HUES64 (cell line): ENCODE data around the gene FYN.
"Not testable (repeated sequence)": the region's sequence is repeated elsewhere in the genome, so short reads cannot be mapped to it uniquely, and the experiment has no call there.

Source experiments
- H3K27ac ChIP-seq: 2 replicates; pipeline ENCODE4 v1.7.0; 2013; ENCODE audit warnings: low read depth, low read length, inconsistent platforms
- H3K27me3 ChIP-seq: 2 replicates; pipeline ENCODE4 v1.6.1; 2013; ENCODE audit warnings: mild to moderate bottlenecking, low read length; ENCODE audit not compliant: insufficient read depth
- H3K36me3 ChIP-seq: 2 replicates; pipeline ENCODE4 v1.6.1; 2013; ENCODE audit warnings: mild to moderate bottlenecking, low read length; ENCODE audit not compliant: insufficient read depth
- H3K4me1 ChIP-seq: 2 replicates; pipeline ENCODE4 v1.6.1; 2013; ENCODE audit warnings: mild to moderate bottlenecking, low read length, moderate library complexity; ENCODE audit not compliant: insufficient read depth
- H3K4me3 ChIP-seq: 2 replicates; pipeline ENCODE4 v1.5.1; 2013; ENCODE audit warnings: mild to moderate bottlenecking, low read length, moderate library complexity
- H3K9ac ChIP-seq: 2 replicates; pipeline ENCODE4 v1.6.1; 2013; ENCODE audit warnings: mild to moderate bottlenecking, low read depth, low read length
- H3K9me3 ChIP-seq: 2 replicates; pipeline ENCODE4 v1.6.1; 2013; ENCODE audit warnings: low read depth, low read length; ENCODE audit not compliant: insufficient read depth
- WGBS: fragments of 150-250, 120-280 bp; methylation state at CpG from one replicate; pipeline ENCODE4 v1.1.7; 2013; ENCODE audit warnings: missing lambda C conversion rate; 5-methylcytosine and 5-hydroxymethylcytosine counted together

FYN gene

GRCh38 chr6:111794727-111795452 lies 78.4 kb downstream of the FYN start:
- no peak overlapping the region for H3K9ac ChIP-seq
- no peaks in the 10 kb centered on the region for H3K36me3 ChIP-seq
- H3K4me3 ChIP-seq: no peak overlapping the region
- peaks cover 14% of the 10 kb centered on the region for H3K4me1 ChIP-seq
- H3K9me3 ChIP-seq: no peaks in the 10 kb centered on the region
- no peak overlapping the region for H3K27ac ChIP-seq
- WGBS: 89% methylated on average over 5 of the region's 5 CpGs
- no peaks in the 10 kb centered on the region for H3K27me3 ChIP-seq

GRCh38 chr6:111794300-111794699 lies 79.0 kb downstream of the FYN start:
- Histone ChIP-seq H3K36me3 (no peaks in the 10 kb centered on the region), H3K27me3 (no peaks in the 10 kb centered on the region), H3K9ac (no peak overlapping the region), H3K4me1 (peaks cover 16% of the 10 kb centered on the region), H3K9me3 (no peaks in the 10 kb centered on the region), H3K4me3 (no peak overlapping the region), H3K27ac (no peak overlapping the region)
- WGBS: 84% methylated on average over 4 of the region's 4 CpGs

GRCh38 chr6:111793711-111794111 lies 79.5 kb downstream of the FYN start:
- 87% methylated on average over 8 of the region's 8 CpGs for WGBS

DNA sequence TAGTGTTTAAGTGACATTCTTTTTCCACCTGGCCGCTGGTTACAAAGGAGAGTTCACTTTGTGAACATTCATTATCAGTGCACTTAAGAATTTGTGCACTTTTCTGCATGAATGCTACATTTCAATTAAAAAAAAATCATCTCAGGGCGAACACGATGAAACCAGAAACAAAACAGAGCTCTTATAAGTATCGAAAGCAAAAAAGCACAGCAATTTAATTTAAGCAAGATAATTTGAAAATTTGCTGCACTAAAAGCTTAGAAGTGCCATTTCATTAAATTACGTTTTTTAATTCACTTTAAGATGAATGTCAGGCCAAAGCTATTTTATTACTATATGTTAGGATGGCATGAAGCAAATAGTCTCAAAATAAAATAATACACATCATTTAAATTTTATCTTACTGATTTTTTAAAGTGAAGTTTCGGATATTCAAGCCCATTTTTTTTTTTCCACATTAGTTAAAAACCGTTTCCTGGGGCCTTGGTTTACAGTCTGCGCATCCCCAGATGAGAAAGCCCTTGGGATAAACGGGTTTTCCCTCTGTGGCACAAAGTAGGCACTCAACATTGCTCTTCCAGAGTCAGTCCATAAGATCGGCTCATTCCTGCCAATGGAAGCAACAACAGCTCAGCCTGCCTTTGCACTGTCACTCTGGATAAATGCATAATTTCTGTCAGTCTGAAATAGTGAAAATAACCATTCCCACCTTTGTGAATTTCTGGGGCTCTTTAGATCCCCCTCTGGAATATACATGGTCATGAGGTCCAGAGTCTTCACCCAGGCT lies 80.1 kb downstream of the FYN start:
- H3K9ac ChIP-seq: no peak overlapping the region
- H3K27me3 ChIP-seq: no peaks in the 10 kb centered on the region
- no peak overlapping the region for H3K27ac ChIP-seq
- H3K36me3 ChIP-seq: no peaks in the 10 kb centered on the region
- no peaks in the 10 kb centered on the region for H3K9me3 ChIP-seq
- H3K4me3 ChIP-seq: no peak overlapping the region
- WGBS: 94% methylated on average over 9 of the region's 10 CpGs
- H3K4me1 ChIP-seq: peaks cover 13% of the 10 kb centered on the region; the same call in 1 of the 2 replicates

More at GRCh38 chr6:111793711-111794111, 79.5 kb downstream of the FYN start:
- Histone ChIP-seq H3K36me3 (no peaks in the 10 kb centered on the region), H3K4me1 (peaks cover 19% of the 10 kb centered on the region), H3K27ac (no peak overlapping the region), H3K9ac (no peak overlapping the region), H3K4me3 (no peak overlapping the region), H3K27me3 (no peaks in the 10 kb centered on the region), H3K9me3 (no peaks in the 10 kb centered on the region)

GRCh38 chr6:111792241-111792640 lies 81.0 kb downstream of the FYN start:
- WGBS: 93% methylated on average over 2 of the region's 2 CpGs
- Histone ChIP-seq H3K9me3 (no peaks in the 10 kb centered on the region), H3K4me1 (peaks cover 12% of the 10 kb centered on the region; the same call in 1 of the 2 replicates), H3K9ac (no peak overlapping the region), H3K4me3 (no peak overlapping the region), H3K36me3 (no peaks in the 10 kb centered on the region), H3K27me3 (no peaks in the 10 kb centered on the region), H3K27ac (no peak overlapping the region)

- Histone ChIP-seq H3K36me3 (no peaks in the 10 kb centered on the region), H3K4me1 (peaks cover 12% of the 10 kb centered on the region; the same call in 1 of the 2 replicates), H3K9me3 (no peaks in the 10 kb centered on the region), H3K27ac (no peak overlapping the region), H3K27me3 (no peaks in the 10 kb centered on the region), H3K4me3 (no peak overlapping the region), H3K9ac (no peak overlapping the region)
- 70% methylated on average over 2 of the region's 2 CpGs for WGBS
Observed at GRCh38 chr6:111791415-111791814, 81.8 kb downstream of the FYN start.

GRCh38 chr6:111789598-111789997 lies 83.7 kb downstream of the FYN start:
- no peak overlapping the region for H3K27ac ChIP-seq
- no peak overlapping the region for H3K4me3 ChIP-seq
- H3K4me1 ChIP-seq: peaks cover 16% of the 10 kb centered on the region; the same call in 1 of the 2 replicates
- WGBS: 95% methylated on average over 4 of the region's 4 CpGs
- H3K36me3 ChIP-seq: no peaks in the 10 kb centered on the region
- H3K9me3 ChIP-seq: no peaks in the 10 kb centered on the region
- H3K9ac ChIP-seq: no peak overlapping the region
- no peaks in the 10 kb centered on the region for H3K27me3 ChIP-seq

GRCh38 chr6:111788379-111789276 lies 84.6 kb downstream of the FYN start:
- Histone ChIP-seq H3K9ac (no peak overlapping the region), H3K4me1 (peaks cover 19% of the 10 kb centered on the region; the same call in 1 of the 2 replicates), H3K27ac (no peak overlapping the region), H3K27me3 (no peaks in the 10 kb centered on the region), H3K4me3 (no peak overlapping the region), H3K36me3 (no peaks in the 10 kb centered on the region), H3K9me3 (no peaks in the 10 kb centered on the region)
- 92% methylated on average over 1 of the region's 1 CpG for WGBS

GRCh38 chr6:111786151-111786550 lies 87.1 kb downstream of the FYN start:
- not testable (repeated sequence) for H3K4me3 ChIP-seq, H3K9me3 ChIP-seq, H3K36me3 ChIP-seq, H3K27ac ChIP-seq, H3K27me3 ChIP-seq, H3K9ac ChIP-seq
- WGBS: no CpG with 5 or more reads among the region's 2 CpGs
- H3K4me1 ChIP-seq: peaks cover 19% of the 10 kb centered on the region; the same call in 1 of the 2 replicates

DNA sequence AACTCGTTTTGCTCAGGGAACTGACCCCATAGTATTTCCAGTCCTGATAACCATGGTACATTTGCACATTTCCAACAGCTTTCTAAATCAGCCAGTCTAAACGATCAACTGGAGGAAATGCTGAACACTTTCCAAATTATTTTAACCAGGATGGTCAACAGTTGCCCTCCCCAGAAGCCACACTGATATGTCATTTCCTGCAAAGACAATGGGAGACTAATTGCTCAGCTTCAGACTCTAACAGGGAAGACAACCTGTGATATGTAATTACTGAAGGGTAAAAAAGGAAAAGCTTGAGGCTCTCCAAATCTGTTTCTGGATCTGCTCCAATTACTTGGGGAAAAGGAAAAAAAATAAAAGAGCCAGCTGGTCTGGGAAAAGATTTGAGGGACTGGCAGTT lies 88.8 kb downstream of the FYN start:
- peaks cover 14% of the 10 kb centered on the region; the same call in 1 of the 2 replicates for H3K4me1 ChIP-seq
- H3K9me3 ChIP-seq: no peaks in the 10 kb centered on the region
- WGBS: 70% methylated on average over 2 of the region's 2 CpGs

More for the DNA sequence above, 88.8 kb downstream of the FYN start:
- Histone ChIP-seq H3K27ac (no peak overlapping the region), H3K4me3 (no peak overlapping the region), H3K36me3 (no peaks in the 10 kb centered on the region), H3K27me3 (no peaks in the 10 kb centered on the region), H3K9ac (no peak overlapping the region)
